ENCODE data around the gene ZSWIM4.

The ZSWIM4 gene

GRCh38 chr19:13819238-13819637 lies 24.0 kb downstream of the ZSWIM4 start:
- H3K4me3 ChIP-seq (ENCODE audit: low read depth, low read length): no peak overlapping the region
- no peak for TF ChIP-seq CTCF (IDR thresholded peaks at IDR 0.05; ENCODE audit: insufficient read depth, low read depth, low read length, missing control alignments)
- DNase-seq (ENCODE audit: low read depth): no peak

DNA sequence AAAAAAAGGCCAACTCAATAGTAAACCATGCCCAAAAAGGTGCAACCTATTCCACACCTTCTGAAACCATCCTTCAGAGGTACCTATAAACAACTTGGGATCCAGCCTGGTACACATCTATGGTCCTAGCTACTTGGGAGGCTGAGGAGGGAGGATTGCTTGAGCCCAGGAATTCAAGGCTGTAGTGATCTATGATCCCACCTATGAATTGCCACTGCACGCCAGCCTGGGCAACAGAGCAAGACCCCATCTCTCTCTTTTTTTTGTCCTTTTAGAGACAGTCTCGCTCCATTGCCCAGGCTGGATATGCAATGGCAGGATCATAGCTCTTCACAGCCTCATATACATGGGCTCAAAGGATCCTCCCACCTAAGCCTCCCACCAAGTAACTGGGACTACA lies 26.0 kb downstream of the ZSWIM4 start:
- H3K4me3 ChIP-seq (ENCODE audit: low read depth, low read length): no peak overlapping the region
- TF ChIP-seq CTCF (IDR thresholded peaks at IDR 0.05; ENCODE audit: insufficient read depth, low read depth, low read length, missing control alignments): no peak
- no peak for DNase-seq (ENCODE audit: low read depth)

DNA sequence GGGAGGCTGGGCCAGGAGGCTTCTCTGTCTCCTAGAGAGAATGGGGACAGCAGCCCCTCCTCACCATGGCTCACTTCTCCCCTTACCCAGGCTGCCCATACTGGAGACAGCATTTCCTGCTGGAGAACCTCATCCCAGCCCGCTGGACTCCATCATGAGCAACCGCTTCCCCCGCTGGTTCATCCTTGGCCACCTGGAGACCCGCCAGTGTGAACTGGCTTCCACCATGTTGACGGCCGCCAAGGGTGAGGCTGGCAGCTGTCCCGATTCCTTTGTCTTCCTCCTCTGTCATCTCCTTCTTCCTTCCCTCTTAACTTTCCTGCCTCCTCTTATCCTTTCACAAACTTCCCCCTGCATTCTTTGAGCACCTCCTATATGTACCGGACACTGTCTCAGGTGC lies 28.0 kb downstream of the ZSWIM4 start:
- H3K4me3 ChIP-seq (ENCODE audit: low read depth, low read length): no peak overlapping the region
- TF ChIP-seq CTCF (IDR thresholded peaks at IDR 0.05; ENCODE audit: insufficient read depth, low read depth, low read length, missing control alignments): no peak
- no peak for DNase-seq (ENCODE audit: low read depth)

DNA sequence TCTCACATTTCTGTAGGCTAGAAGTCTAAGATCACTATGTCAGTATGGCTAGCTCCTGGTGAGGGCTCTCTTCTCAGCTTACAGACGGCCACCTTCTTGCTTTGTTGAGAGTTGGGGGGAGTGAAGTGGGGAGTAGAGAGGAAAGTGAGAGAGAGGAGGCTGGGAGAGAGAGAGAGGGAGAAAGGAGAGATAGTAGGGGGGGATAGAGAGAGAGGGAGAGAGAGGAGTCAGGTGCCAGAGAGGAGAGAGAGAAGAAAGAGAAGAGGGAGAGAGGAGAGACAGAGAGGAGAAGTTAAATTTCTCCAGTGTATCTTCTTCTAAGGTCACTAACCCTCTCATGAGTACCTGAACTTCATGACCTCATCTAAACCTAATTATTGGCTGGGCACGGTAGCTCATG lies 28.7 kb downstream of the ZSWIM4 start:
- TF ChIP-seq CTCF (IDR thresholded peaks at IDR 0.05; ENCODE audit: insufficient read depth, low read depth, low read length, missing control alignments): no peak
- H3K4me3 ChIP-seq (ENCODE audit: low read depth, low read length): no peak overlapping the region
- no peak for DNase-seq (ENCODE audit: low read depth)

- H3K4me3 ChIP-seq (ENCODE audit: low read depth, low read length): no peak overlapping the region
- TF ChIP-seq CTCF (IDR thresholded peaks at IDR 0.05; ENCODE audit: insufficient read depth, low read depth, low read length, missing control alignments): no peak
- DNase-seq (ENCODE audit: low read depth): no peak
Observed at GRCh38 chr19:13824703-13825102, 29.5 kb downstream of the ZSWIM4 start.

DNA sequence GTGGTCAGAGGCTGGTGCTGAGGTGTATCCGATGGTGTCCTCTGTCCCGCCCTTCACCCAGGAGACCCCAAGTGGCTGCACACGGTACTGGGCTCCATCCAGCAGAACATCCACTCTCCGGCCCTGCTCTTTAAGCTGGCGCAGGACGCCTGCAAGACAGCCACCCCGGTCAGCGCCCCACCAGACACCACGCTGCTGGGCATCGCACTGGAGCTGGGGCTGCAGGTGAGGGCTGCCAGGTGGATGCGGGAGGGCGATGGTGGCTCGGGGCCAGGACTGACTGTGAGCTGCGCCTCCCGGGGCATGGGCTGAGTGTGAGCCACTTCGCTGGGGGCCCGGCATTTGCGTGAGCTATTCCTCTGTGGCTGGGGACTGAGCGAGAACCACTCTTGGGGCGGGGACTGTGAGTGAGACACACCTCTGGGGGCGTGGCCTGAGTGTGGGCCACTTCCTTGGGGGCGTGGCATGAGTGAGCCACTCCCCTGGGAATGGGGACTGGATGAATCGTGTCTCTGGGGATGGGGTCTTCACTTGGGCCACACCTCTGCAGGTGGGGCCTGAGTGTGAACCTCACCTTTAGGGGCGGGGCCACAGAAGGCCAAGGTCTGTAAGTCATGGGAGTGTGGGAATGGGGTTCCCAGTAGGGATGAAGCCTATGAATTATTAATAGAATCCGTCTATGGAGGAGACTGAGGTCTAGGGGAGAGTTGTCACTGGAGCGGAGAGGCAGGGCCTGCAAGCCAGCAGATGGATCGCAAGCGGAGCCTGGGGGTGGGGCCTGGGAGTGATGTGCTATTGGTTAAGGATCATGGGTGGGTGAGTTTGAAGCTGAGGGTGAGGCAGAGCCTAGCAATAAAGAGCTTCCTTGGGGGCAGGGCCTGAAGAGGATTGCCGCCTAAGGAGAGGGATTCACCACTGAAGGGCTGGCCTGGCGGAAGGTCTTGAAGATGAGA lies 30.5 kb downstream of the ZSWIM4 start:
- no peak overlapping the region for H3K4me3 ChIP-seq (ENCODE audit: low read depth, low read length)
- peak; percentile 7 for TF ChIP-seq CTCF (IDR thresholded peaks at IDR 0.05; ENCODE audit: insufficient read depth, low read depth, low read length, missing control alignments)
- DNase-seq (ENCODE audit: low read depth): no peak

Measured in GM12865 (cell line).